HG03442 (cell line): ENCODE data around the gene SHISA9.

Experiments
- ATAC-seq: cut with Tn5 transposase; IDR thresholded peaks from one replicate; pipeline ENCODE4 v1.9.1; 2021; ENCODE audit warnings: mild to moderate bottlenecking, moderate library complexity; ENCODE audit not compliant: unreplicated experiment

Gene SHISA9

DNA sequence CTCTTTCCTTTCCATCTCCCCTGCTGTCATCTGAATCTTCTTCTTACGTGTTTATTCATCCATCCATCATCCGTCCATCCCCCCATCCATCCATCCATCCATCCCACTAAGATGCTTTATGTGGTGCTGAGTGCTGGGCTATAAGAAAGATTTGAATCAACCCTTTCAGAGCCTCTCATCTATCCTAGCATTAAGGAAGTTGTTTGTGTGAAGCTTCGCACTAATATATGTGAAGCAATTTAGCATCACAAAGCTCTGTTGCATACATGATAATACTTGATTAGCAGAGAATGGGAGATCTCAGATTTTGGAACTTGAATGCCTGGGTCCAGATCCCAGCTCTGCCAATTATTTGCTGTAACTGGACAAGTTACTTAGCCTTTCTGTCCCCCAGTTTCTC lies 255.7 kb downstream of the SHISA9 start:
- no peak for ATAC-seq

DNA sequence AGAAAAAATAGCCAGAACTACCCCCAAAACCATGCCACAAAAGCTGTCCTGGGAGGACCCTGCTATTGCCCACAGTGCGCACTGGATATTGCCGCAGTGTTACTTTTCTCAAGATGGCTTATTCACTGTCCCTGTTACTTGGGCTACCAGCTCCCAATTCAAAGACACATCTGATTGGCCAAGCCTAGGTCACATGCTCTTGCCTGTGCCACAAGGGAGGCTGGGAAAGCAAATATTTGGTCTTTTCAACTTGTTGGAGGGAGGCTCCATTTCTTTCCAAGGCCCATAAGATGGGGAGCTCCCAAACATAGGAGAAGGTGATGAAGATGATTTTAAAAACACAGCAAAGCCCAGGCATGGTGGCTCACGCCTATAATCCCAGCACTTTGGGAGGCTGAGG lies 257.0 kb downstream of the SHISA9 start:
- ATAC-seq: no peak

DNA sequence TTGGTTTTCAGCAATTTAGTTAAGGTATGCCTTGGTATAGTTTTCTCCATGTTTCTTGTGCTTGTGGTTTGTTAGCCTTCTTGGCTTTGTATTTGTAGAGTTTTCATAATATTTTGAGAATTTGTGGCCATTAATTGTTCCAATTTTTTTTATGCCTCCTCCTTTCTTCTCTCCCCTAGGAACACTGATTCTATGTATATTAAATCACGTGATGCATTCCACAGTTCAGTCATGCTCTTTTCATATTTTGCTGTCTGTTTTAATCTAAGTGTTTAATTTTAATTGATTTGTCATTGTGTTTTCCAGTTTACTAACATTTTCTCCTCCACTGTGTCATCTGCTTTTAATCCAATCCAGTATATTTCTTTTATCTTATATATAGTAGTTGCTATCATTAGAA lies 263.6 kb downstream of the SHISA9 start:
- no peak for ATAC-seq

DNA sequence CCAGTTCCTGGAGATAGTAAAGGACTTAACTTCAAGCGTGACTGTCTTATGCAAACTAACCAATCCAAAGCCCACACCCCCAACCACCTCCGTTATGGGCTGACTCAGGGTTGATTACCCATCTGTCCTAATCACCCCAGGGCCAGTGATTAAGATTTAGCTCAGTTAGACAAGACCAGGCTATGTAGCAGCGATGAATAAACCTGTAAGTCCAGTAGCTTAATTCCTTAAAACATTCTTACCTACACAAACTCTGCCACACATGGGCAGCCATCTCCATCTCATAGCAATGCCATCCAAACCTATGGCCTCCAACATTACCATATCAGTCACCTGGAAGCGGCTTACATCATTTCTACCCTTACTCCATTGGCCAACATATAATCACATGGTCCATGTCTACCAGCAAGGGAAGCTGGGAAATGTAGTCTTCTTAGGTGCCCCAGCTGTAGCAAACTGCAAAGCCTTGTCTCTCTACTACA lies 266.7 kb downstream of the SHISA9 start:
- ATAC-seq: no peak

DNA sequence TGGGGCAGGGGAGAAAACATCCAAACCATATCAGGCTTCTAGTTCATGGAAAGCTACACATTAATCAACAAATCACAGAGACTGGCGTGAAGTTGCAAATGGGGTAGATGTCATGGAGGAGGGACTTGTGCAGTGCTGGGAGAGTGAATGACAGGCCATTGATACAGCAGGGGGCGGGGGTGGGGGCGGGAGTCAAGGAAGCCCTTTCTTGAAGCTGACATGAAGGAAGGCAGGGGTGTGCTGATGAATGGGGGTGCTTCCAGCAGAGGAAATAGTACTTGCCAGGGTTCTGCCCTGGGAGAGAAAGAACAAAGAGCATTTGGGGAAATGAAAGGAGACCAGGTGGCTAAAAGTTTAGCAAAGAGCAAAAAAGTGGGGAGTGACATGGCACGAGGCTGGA lies 269.9 kb downstream of the SHISA9 start:
- no peak for ATAC-seq

DNA sequence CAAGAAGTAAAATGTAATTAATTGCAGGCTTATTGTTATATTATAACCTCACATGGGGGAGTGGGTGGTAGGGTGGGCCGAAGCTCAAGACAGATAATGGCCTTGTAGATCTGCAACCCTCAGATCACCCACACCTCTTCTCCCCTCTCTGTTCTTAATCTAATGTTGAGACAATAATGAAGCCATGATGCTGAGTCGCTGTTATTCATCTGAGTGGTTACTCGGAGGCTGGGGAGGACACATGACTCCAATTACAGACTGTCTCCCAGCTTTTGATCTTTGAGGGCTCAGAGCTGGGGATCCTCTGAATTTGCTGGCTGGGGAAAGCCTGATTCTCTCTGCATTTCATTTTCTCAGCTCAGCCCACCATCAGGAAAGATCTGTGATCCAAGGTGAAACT lies 275.3 kb downstream of the SHISA9 start:
- ATAC-seq: no peak

DNA sequence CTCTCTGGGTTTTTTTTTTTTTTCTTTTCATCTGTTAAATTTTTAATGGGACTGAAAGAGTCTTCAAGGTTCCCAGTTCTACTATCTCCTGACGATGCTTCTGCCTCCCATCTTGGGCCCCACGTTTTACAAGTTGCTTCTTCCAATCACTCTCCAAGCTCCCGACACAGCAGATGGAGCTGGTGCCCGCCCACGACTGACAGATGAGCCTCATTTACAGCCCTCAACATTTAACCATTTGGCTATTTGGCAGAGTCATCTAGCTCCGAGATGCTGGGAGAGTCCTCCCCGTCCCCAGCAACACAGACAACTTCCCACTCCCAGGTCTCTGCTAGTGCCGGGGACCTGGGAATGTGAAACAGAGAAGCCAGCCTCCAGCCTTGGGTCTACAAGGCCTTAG lies 276.9 kb downstream of the SHISA9 start:
- no peak for ATAC-seq

DNA sequence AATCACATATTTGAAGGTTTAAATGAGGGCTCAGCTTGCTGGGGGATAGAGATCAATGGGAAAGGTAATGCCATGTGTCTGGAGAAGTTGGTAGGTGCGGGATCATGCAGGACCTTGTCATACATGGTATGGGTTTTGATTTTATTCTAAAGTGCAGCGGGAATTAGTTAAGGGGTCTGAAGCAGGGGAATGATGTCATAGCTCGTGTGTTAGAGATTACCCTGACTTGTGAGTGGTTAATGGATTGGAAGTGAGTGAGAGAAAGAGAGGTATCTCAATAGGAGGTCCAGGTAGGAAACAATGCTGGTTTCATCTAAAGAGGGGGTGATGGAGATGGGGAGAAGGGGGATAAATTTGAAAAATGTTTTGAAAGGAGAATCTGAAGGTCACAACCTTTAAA lies 280.0 kb downstream of the SHISA9 start:
- no peak for ATAC-seq

DNA sequence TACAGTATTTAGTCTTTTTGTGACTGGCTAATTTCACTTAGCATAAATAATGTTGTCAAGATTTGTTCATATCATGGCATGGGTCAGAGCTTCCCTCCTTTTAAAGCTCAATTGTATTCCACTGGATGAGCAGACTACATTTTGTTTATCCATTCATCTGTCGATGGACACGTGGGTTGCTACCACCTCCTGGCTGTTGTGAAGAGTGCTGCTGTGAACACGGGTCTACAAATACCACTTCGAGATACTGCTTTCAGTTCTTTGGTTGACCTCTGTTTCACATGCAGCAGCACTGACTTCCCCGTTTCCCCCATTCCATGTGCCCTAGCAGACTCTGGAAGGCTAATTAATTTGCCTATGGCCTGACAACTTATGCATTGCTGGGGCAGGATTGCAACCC lies 285.4 kb downstream of the SHISA9 start:
- no peak for ATAC-seq

DNA sequence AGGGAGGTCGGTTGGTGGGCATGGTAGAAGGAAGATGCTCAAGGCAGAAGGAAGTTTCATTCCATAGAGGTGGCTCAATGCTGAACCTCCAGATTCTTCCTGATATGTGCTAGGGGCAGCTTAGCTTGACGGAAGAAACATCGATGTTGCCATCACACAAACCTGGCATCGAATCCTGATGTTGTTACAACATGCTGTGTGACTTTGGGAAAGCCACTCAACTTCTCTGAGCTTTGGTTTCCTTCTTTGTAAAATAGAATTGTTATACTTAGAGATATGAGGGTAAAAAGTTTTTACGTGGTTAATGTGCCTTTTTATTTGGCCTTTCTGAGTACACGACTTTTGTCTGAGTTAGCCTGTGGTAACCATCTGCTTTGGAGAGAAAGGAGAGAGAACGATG lies 287.9 kb downstream of the SHISA9 start:
- ATAC-seq: no peak

DNA sequence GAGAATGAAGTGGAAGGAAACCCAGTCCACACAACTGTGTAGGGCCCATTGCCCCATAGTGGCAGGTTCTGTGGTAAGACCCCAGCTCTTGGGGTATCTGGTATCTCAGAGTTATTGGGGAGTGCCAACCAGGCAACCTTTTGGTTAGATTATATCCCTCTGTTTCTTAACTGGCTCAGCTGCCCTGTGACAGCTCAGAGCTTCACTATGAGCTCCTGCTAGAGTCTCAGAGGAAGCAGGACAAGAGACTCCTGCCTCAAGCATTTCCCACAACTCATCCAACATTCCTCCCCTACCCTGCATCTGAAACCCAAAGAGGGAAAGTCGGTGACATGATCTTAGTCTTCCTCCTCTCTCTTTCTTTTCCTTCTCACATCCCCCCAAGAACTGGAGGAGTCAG lies 292.3 kb downstream of the SHISA9 start:
- ATAC-seq: no peak

DNA sequence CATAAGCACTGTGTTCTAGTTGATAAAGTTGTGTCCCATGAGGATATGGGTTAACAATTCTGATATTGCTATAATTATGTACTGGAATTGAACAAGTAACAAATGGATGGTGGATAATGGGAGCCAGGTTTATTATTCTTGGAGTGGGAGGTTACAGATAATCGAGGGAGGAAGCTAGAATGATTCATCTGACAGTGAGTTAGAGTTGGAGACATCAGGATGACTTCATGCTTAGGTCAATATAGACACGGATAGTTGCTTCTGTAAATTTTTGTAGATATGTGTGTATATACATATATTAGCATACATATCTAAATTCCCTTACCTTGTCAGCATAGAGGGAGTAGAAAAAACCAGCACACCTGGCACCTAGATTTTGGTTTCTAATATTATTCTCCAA lies 293.4 kb downstream of the SHISA9 start:
- ATAC-seq: no peak

DNA sequence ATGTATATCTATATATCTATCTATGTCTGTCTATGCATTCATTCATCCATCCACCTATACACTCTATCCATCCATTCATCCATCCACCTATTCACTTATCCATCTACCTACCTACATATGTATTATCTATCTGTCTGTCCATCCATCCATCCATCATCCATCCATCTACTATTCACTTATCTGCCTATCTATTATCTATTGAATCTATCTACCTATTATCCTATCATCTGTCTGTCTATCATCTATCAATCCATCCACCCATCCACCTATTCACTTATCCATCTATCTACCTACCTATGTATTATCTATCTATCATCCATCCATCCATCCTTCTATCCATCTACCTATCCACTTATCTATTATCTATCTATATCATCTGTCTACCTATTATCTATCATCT lies 302.3 kb downstream of the SHISA9 start:
- ATAC-seq: no peak

DNA sequence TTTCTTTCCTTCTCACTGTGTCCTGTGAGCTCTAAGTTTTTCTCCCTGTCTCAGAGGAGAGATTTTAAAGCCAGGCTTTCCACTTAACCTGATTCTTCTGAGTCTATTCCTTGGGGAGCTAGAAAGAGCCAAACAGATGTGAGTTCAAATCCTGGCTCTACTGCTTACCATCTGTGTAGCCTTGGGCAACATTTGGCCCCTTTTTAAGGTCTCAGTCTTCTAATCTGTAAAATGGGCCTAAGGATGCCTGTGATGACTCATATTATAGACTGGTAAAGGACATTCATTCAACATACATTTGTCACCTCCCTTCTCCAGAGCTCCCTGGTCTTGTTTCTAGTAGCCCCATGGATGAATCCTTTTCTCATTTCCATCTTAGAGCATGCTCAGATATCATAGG lies 304.0 kb downstream of the SHISA9 start:
- ATAC-seq: no peak

DNA sequence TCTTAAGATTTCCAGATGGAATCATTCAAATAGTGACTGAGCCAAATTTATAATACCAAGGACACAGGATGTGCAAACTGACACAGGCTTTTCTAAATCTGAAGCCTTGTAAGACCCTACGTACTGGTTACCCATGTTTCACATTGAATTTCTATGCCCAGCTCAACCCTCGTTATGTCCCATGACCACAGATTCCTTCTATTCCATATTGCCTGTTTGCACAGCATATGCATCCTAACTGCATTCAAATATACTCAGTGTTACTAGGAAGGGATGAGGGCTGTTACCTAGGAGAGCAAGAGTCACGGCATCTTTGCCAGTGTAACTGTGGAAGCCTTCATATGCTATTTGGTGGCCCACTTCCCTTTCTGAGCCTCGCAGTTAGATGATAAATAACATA lies 305.2 kb downstream of the SHISA9 start:
- ATAC-seq: no peak

DNA sequence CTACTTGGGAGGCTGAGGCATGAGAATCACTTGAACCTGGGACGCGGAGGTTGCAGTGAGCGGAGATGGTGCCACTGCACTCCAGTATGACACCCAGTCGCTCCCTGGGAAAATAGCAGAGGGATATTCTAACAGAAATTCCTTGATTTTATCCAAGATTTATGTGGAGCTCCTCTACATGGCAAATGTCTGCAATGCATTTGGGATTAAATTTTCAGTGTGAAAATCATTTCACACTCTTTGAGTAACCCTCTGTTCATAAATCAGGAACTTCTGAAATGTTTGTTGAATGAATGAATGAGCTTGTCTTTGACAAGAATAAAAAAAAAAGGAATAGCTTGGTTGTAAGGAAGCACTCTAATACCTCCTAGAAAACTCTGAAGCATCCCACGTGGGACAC lies 305.8 kb downstream of the SHISA9 start:
- no peak for ATAC-seq

DNA sequence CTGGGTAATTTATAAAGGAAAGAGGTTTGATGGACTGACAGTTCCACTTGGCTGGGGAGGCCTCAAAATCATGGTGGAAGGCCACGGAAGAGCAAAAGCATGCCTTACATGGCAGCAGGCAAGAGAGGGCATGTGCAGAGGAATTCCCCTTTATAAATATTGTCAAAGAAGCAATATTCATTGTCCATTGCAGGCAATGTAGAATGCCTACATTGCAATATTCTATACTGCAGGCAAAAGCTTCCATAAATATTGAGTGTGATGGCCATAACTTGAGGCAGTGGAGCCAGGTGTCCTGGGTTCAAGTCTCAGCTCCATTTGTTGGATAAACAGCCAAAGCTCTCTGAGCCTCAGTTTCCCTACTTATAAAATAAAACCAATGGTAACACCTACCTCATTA lies 322.3 kb downstream of the SHISA9 start:
- no peak for ATAC-seq

DNA sequence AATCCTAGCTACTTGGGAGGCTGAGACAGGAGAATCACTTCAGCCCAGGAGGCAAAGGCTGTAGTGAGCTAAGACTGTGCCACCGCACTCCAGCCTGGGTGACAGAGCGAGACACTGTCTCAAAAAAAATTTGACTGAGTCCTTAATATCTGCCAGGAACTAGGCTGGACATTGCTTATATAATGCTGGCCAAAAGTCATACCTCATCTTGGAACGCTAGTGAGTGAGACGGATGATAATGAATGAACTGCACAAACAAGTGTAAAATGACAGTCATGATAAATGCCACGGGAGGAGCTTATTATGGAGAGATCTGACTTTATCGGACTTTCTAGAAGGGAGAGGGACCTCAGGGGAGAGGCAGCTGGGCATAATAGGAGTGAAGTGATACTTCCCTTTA lies 327.6 kb downstream of the SHISA9 start:
- ATAC-seq: no peak

DNA sequence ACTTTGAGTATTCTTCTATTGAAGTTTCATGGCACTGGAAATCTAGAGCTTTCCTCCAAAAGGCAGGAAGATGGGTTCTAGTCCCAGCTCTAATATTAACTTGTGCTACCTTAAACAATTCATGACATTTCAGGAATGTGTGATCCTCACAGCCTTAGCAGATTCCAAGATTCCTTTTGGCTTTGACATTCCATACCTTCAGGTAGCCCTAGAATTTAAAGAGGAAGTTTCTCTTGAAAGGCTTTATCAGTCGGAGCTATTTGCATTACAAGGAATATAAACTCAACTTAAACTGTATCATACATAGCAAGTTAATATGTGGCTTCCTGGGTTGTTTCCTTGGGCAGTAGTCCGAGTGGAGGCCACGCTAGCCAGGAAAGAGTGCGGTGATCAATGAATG lies 330.0 kb downstream of the SHISA9 start:
- ATAC-seq: no peak

DNA sequence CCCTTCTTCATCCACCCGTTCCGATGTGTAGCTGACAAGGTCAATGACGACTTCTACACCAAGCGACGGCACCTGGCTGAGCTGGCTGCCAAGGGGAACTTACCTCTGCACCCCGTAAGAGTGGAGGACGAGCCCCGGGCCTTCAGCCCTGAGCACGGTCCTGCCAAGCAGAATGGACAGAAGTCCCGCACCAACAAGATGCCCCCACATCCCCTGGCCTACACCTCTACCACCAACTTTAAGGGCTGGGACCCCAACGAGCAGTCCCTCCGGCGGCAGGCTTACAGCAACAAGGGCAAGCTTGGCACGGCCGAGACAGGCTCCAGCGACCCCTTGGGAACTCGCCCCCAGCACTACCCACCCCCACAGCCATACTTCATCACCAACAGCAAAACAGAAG lies 333.6 kb downstream of the SHISA9 start:
- ATAC-seq: no peak

DNA sequence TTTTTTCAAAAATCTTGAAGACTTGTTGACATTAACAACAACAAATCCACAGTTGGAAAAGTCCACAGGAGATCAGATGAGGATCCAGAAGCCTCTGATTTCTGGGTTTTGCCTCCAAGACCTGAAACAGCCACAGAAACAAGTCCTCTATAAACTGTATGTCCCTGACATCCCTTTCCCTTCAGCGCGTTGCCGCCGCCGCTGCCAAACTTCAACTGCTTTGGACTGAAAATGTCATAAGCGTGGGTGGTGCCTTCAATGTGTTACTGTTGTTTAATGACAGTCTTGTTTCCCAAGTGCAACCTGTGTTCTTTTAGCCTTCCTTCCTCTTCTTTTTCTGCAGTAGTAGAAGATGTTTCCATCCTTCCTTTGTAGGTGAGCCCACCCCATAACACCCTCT lies 334.9 kb downstream of the SHISA9 start:
- no peak for ATAC-seq

DNA sequence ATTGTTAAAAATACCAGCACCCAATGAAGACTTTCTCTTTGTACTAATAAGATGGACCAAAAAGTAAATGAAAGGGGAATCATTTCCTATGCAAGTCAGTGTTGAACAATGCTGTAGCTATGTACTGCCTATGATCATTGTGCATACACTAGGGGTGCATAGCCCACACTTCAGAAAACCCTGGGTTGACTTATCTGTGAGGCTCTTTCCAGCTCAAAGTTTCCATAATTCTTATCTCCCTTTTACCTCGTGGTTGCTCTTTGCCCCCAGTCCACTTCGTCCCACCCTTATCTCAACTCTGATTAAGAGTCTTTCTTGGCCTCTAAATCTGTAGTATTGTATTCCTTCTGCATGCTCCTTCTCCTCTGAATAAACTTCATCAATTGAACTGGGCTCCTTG lies 336.8 kb downstream of the SHISA9 start:
- no peak for ATAC-seq

DNA sequence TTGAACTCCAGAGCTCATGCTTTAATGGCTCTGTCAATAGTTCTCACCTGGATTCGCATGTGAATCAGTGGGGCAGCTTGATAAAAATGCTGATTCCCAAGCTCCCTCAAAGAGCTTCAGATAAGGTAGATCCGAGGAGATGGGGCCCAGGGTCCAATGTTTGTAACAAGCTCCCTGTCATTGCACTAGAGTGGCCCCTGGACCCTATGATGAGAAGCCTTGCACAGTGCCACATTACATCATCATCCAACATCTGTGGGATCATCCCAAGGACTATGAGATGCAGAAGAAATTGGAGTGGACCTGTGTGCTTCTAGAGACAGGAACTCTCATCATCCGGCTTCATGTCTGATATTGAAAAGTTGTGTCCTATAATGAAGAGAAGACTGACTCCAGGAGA lies 340.8 kb downstream of the SHISA9 start:
- ATAC-seq: no peak

DNA sequence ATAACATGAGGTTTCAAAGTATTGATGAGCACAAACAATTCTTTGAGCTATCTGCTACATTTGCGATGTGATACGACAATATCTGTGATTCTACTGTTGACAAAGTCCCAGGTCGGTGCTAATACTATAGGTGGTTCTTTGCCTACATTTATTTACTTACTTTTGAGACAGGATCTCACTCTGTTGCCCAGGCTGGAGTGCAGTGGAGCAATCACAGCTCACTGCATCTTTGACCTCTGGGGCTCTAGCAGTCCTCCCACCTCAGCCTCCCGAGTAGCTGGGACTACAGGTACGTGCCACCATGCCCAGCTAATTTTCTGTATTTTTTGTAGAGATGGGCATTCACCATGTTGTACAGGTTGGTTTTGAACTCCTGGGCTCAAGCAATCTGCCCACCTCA lies 343.4 kb downstream of the SHISA9 start:
- ATAC-seq: no peak
